Choroid plexus epithelial cell (primary cell): ENCODE results near the gene RGS5.
A peak's percentile ranks its signal among the peaks of the same experiment; 100 is the strongest.
"Not testable (repeated sequence)": the region's sequence is repeated elsewhere in the genome, so short reads cannot be mapped to it uniquely, and the experiment has no call there.

Source experiments
- DNase-seq: peaks from one replicate; pipeline ENCODE4 v3.0.0-alpha.2; 2010; ENCODE audit warnings: low read depth
- H3K4me3 ChIP-seq: 2 replicates; pipeline ENCODE4 v1.5.1; 2011; ENCODE audit warnings: low read depth, mild to moderate bottlenecking, control low read depth, low read length, moderate library complexity
- CTCF ChIP-seq: conservative IDR thresholded peaks from 2 replicates; pipeline ENCODE4 v1.5.1; 2011; ENCODE audit warnings: low read depth, mild to moderate bottlenecking, control low read depth, inconsistent platforms, low read length, moderate library complexity

RGS5 gene

GRCh38 chr1:163230827-163231226 is 28.1 kb upstream of the RGS5 start:
- peak; percentile 0 for DNase-seq
- TF ChIP-seq CTCF, result no peak

GRCh38 chr1:163228271-163228670 is 25.6 kb upstream of the RGS5 start:
- DNase-seq, result not testable (repeated sequence)

More at GRCh38 chr1:163230827-163231226, 28.1 kb upstream of the RGS5 start:
- no peak overlapping the region for H3K4me3 ChIP-seq

GRCh38 chr1:163227126-163227525 is 24.4 kb upstream of the RGS5 start:
- DNase-seq, result no peak
- TF ChIP-seq CTCF, result no peak
- no peak overlapping the region for H3K4me3 ChIP-seq

More at GRCh38 chr1:163228271-163228670, 25.6 kb upstream of the RGS5 start:
- H3K4me3 ChIP-seq, result not testable (repeated sequence)

- no peak for DNase-seq
- no peak for TF ChIP-seq CTCF
- H3K4me3 ChIP-seq, result no peak overlapping the region
Observed at GRCh38 chr1:163213626-163214025, 10.9 kb upstream of the RGS5 start.

- no peak for DNase-seq
Observed at GRCh38 chr1:163211667-163212066, 9.0 kb upstream of the RGS5 start.

GRCh38 chr1:163205513-163205912 is 2.8 kb upstream of the RGS5 start:
- peak; percentile 34 for DNase-seq
- H3K4me3 ChIP-seq, result no peak overlapping the region
- TF ChIP-seq CTCF, result no peak

More at GRCh38 chr1:163211667-163212066, 9.0 kb upstream of the RGS5 start:
- H3K4me3 ChIP-seq, result no peak overlapping the region
- no peak for TF ChIP-seq CTCF

- TF ChIP-seq CTCF, result no peak
- H3K4me3 ChIP-seq, result no peak overlapping the region
- no peak for DNase-seq
Observed at GRCh38 chr1:163203561-163203960, 845 bp upstream of the RGS5 start.

GRCh38 chr1:163201906-163202305 is 810 bp downstream of the RGS5 start:
- no peak overlapping the region for H3K4me3 ChIP-seq
- DNase-seq, result no peak
- TF ChIP-seq CTCF, result no peak
